KOPT-K1 (cell line): ENCODE results near the gene FGF8.

Source experiments
- H3K27ac ChIP-seq: fragments of 200-600 bp; sonication (generic); 2 replicates; pipeline ENCODE4 v1.5.1; 2016; ENCODE audit warnings: antibody characterized with exemption, mild to moderate bottlenecking, low read depth, low read length; ENCODE audit not compliant: poor library complexity, severe bottlenecking
- H3K36me3 ChIP-seq: fragments of 200-600 bp; sonication (generic); 2 replicates; pipeline ENCODE4 v1.5.1; 2017; ENCODE audit warnings: antibody characterized with exemption, mild to moderate bottlenecking, low read length, moderate library complexity; ENCODE audit not compliant: insufficient read depth
- H3K9me3 ChIP-seq: fragments of 200-600 bp; sonication (generic); 2 replicates; pipeline ENCODE4 v1.5.1; 2017; ENCODE audit warnings: antibody characterized with exemption, low read length, mild to moderate bottlenecking; ENCODE audit not compliant: insufficient read depth, poor library complexity, severe bottlenecking

The FGF8 gene

DNA sequence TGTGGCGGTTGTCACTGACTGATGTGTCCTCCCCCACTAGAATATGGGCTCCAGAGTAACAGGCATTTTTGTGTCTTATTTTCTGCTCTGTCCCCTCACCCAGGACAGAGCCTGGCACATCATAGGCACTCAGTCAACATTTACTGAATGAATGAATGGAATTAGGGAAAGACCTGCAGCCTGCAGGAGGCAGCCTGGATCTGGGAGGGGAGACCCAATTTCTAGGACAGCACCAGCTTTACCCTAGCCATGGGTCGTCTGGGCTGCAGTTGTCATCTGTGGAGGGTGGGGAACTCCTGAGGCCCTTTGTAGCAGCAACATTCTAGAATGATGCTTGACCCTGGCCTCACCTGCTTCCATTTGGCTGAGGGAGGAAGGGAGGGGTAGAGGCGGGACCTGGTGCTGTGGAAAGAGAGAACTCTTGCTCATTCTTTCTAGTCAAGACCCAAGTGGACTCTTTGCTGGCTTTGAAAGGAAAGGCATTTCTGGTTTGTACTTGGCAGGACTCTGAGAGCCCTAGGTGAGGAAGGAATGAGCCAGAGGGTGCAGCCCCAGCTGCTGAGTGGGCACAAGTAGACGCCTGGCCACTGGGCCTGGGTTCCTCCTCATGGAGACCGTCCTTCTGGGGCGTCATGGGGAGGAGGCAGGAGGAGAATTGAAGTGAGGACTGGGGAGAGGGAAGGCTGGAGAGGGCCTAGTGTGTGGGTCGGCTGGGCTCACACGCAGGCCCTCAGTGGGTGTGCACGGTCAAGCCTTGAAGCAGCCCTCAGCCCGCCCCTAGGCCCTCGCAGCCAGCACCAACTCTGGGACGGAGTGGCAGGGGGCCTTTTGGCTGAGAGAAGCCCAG is 8.9 kb downstream of the FGF8 start:
- no peaks in the 10 kb centered on the region for H3K9me3 ChIP-seq
- H3K36me3 ChIP-seq, result no peaks in the 10 kb centered on the region
- no peak overlapping the region for H3K27ac ChIP-seq

DNA sequence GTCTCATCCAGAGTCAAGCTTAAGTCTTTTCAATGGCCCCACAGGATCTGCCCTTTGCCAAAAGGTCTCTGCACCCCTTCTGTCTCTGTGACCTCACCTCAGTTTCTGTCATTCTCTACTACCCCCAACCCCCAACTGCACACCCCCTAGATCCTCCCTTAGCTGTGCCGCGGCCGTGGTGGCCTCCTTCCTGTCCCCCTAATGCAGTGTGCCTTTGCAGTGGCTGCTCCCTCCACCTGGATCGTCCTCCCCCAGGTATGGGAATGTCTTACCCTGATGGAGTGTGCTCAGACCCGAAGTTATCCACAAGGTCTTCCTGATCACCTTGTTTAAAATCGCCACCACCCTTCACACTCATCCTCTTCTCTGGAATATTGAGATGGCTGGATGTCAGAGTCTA is 9.6 kb downstream of the FGF8 start:
- Histone ChIP-seq H3K27ac (no peak overlapping the region), H3K36me3 (no peaks in the 10 kb centered on the region), H3K9me3 (no peaks in the 10 kb centered on the region)

DNA sequence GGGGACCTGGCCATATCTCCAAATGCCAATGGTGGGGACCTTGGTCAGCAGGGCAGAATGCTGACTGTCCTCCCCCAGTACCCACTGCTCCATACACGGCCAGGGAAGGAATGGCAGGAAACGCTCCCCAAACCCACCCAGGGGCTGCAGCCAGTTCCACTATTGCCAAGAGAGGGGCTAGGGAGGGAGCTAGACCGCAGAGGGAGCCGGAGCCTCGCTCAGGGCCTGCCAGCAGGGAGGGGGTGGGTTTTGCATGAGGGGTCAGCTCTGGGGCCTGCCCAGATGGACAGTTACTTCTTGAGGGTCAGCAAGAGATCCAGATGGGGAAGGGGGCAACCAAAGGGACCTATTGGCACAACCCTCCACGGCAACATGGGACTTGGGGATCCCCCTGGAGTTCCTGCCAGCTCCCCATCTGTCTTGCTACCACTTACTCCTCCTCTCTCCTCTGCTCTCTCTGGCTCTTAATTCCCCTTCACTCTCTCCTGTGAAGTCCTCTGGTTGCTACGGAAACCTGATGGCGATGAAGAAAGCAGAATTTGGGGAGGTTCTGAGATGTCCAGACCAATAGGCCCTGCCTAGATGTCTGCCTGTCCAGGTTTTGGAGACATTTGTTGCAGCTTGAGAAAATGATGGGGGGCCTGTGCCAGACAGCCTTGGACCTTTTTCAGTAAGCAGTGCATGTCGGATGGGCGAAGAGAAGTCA is 12.6 kb downstream of the FGF8 start:
- H3K36me3 ChIP-seq, result no peaks in the 10 kb centered on the region
- no peaks in the 10 kb centered on the region for H3K9me3 ChIP-seq
- no peak overlapping the region for H3K27ac ChIP-seq

DNA sequence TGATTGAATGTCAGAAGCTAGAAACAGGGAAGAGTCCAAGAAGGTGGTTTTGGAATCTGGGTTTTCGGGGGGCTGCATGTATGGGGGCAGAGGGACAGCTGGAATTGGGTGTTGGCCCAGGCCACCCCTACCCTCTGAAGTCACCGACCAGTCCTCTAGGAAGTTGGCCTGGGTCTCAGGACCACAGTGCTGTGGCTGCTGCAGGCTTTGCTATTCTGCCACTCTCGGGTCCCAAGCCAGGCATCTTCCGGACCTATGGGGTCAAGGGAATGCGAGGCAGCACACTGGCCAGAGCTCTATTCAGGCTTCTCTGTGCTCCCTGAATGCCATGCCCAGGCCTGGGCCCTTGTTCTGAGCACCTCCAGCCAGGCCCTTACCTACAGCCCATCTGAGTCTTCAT is 13.2 kb downstream of the FGF8 start:
- H3K36me3 ChIP-seq, result no peaks in the 10 kb centered on the region
- no peaks in the 10 kb centered on the region for H3K9me3 ChIP-seq
- H3K27ac ChIP-seq, result no peak overlapping the region

DNA sequence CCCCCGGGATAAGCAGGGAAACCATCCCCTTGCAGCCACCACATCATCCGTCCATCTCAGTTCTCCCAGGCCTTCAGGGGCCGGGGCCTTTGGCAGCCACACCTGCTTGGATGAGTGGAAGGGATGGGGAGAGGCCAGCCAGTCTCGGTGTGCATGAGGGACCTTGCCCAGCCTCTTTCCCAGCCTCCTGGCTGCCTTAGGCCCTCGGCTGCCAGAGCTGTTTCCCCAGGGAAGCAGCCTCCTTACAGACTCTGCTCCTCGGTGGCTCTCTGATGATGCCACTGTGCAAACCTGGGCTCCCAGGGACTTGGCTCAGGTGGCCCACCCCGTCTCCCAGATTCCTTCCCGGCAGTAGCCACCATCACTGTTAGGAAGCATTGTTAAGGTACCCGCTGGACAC is 14.7 kb downstream of the FGF8 start:
- H3K9me3 ChIP-seq, result no peaks in the 10 kb centered on the region
- H3K27ac ChIP-seq, result no peak overlapping the region
- H3K36me3 ChIP-seq, result no peaks in the 10 kb centered on the region

DNA sequence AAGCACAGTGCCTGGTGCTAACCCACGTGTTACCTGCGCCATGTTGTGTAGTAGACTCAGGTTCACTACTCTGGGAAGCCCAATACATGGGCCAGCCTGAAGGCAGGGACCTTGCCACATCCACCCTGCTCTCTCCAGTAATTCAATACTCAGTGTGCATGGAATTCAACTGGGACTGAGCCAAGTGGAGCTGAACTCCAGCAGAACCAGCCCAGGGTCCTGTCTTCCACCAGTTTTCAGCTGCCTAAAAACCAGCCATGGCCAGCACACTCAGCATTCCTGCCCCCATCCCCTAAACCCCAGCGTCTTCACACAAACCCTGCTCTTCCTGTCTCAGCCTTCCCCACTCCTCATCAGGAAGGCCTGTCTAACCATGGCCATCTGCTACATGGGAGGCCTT is 15.4 kb downstream of the FGF8 start:
- no peaks in the 10 kb centered on the region for H3K36me3 ChIP-seq
- H3K9me3 ChIP-seq, result no peaks in the 10 kb centered on the region
- no peak overlapping the region for H3K27ac ChIP-seq

DNA sequence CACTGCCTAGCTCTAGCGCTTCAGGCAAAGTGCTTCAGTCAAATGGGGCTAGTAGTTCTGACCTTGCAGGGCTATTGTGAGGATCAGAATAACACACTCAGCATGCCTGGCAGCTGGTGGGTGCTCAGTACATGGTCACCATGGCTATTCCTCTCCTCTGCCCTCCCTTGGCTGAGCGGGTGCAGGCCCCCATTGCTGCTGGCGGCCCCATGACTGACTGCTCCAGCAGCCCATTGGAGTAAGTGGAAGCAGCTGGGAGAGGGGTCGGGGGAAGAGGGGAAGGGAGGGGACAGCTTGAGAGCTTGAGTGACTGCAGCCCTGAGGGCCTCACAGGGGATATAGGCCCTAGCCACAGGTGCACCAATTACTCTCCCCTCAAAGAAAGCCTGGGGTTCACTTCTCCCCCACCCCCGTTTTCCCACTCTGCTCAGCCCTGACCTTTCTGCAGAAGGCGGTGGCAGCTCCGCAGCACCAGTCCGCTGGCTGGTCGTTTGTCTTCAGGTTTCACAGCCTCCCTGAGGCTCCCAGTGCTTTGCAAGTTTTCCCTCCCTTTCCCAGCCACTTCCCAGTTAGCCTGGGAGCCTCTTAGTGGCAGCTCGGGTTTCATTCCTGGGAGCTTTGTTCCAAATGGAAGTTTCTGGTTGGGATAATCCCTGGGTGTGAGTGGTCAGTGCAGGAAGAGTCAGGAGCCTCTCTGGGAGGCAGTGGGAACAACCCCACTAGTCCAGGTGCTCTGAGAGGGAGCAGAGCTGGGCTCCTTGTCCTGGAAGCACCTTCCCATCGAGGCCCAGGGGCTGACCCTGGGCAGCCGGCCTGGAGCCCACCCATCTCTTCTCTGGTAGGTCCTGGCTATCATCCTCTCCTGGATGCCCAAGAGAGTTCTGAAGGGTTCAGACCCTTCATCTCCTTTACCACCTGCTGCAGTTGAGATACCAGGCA is 16.3 kb downstream of the FGF8 start:
- H3K9me3 ChIP-seq, result no peaks in the 10 kb centered on the region
- H3K27ac ChIP-seq, result no peak overlapping the region

DNA sequence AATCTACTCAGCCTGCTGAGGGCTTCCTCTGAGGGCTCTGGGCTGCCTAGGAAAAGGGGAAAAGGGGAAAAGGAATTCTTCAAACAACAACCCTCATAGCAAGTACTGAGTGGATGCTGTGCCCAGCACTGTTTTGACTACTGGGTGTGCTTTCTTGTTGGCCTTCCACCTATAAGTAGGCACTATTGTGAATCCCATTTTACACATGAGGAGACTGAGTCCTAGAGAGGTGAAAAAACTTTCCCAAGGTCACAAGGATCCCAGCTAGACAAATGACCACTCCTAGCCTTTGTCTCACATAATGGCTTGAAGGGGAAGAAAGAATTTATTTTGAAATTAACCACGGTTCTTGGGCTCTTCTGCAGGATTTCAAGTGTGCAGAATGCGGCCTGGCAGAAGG is 17.1 kb downstream of the FGF8 start:
- no peaks in the 10 kb centered on the region for H3K36me3 ChIP-seq
- H3K9me3 ChIP-seq, result no peaks in the 10 kb centered on the region
- no peak overlapping the region for H3K27ac ChIP-seq

More for the DNA sequence above, 16.3 kb downstream of the FGF8 start:
- H3K36me3 ChIP-seq, result no peaks in the 10 kb centered on the region

DNA sequence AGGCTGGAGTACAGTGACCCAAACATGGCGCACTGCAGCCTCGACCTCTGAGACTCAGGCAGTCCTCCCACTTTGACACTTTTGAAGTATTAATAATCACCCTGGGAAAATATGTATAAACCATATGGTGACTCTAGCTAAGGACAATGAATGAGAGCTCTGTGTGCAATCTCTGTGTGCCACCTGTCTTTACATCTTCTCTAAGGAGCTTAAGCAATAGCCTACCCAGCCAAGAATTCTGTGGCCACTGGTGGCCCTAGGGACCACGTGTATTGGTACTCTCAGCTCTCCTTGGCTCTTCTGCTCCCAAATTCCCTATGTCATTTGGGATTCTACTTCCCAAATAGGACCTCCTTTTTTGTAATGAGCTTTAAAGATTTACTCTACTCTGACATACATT is 23.7 kb downstream of the FGF8 start:
- Histone ChIP-seq H3K9me3 (no peaks in the 10 kb centered on the region), H3K36me3 (no peaks in the 10 kb centered on the region), H3K27ac (no peak overlapping the region)

DNA sequence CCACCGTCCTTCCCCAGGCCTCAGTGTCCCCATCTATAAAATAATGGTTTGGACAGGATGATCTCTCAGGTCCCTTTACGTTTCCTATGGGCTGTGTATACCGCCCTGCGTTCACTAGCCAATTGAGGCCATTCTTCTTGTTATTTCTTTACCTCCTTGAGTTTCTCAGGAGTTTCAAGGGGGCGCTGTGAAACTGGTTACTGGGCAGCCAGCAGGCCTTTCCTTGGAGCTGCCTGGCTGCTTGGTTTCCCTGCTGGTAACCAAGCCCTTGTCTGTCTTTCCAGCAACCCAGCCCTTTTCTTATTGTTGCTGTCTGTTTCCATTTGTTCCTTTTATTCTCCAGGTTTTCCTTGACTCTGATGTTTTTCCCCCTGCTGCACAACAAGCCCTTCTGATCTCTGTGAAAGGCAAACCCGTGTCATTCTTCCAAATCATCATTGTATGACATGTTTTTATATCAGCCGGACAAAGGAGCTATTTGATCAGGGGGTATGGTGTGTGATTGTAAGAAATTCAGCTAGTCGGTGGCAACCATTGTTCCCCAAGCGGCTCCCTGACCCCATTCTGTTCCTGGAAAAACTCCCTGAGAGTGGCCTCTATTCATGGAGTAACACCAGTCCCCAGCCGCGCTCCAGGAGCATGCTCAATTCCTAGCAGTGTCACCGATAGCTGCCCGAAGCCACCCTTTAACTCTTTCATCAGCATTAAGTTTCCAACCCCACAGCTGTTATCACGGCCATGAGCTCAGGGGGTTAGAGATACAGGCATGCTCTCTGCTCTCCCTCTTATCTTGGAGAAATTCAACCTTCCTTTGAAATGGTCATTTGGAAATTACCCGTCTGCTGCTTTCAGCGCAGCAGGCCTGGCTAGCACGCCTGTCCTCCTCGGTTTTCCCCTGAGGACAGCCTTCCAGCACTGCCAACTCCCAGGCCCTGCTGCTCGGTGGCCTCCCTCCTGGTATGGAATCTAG is 26.6 kb downstream of the FGF8 start:
- H3K36me3 ChIP-seq, result no peaks in the 10 kb centered on the region
- H3K27ac ChIP-seq, result no peak overlapping the region
- H3K9me3 ChIP-seq, result no peaks in the 10 kb centered on the region

DNA sequence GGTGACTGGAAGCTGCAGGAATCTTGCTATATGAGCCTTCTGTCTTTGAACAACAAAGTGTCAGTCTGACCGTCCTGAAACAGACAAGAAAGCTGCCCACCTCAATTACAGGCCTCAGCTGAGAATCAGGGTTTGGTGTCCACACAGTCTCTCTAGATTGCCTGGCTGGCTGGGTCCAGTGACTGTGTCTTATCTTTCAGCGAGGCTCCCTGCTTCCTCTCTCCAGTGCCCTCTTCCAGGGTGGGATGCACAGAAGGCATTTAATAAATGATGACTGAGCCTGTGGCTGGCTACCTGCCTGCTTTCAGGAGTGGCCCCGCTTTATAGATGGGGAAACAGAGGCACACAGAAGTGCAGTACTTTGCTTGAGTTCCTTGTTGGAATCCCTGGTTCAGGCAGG is 27.4 kb downstream of the FGF8 start:
- H3K9me3 ChIP-seq, result no peaks in the 10 kb centered on the region
- no peak overlapping the region for H3K27ac ChIP-seq
- H3K36me3 ChIP-seq, result no peaks in the 10 kb centered on the region

DNA sequence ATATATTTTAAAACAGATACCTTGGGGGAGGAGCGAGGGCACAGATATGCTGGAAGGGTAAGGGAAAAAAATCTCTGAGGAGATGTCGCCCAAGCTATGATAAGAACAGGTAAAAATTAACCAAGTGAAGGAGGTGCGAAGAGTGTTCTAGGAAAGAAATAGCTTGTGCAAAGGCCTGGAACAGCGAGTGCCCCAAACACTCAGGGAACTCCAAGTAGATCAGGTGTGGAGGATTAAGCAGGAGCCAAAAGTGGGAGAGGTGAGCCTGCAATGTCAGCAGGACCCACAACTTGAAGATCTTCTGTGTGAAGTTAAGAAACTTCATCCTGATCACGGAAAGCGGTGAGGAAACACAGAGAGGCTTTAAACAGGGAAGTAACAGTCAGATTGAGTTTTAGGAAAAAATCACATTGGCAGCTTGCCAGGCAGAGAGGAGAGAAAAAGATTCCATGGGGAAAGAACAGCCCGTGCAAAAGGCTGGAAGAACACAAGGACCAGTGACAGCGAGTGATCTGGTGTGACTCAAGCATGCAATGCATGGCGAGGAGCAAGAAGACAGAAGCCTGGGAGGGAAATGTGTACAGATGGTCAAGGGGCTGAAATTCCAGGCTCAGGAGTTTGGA is 30.7 kb downstream of the FGF8 start:
- Histone ChIP-seq H3K27ac (no peak overlapping the region), H3K36me3 (no peaks in the 10 kb centered on the region), H3K9me3 (no peaks in the 10 kb centered on the region)

DNA sequence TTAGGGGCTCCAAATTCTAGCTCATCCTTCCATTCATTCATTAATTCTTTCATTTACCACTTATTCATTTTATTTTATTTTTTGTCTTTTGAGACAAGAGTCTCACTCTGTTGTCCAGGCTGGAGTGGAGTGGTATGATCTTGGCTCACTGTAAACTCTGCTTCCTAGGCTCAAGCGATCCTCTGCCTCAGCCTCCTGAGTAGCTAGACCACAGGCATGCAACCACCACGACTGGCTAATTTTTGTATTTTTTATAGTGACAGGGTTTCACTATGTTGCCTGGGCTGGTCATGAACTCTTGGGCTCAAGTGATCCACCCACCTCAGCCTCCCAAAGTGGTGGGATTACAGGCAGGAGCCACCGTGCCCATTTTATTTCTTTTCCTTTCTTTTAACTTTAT is 31.6 kb downstream of the FGF8 start:
- Histone ChIP-seq H3K27ac (no peak overlapping the region), H3K36me3 (no peaks in the 10 kb centered on the region), H3K9me3 (no peaks in the 10 kb centered on the region)

DNA sequence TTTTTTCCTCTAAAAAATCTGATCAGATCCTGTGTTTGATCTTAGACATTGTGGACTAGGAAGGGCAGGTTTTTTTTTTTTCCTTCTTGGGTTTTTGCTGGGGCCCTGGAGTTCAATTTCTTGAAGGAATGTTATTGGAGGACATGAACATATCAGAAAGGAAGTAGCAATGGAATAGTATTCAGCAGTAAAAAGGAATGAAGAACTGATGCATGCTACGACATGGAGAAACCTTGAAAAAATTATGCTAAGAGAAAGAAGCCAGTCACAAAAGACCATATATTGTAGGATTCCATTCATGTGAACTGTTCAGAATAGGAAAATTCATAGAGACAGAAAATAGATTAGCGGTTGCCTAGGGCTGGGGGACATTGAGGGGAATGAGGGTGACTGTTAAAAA is 34.0 kb downstream of the FGF8 start:
- Histone ChIP-seq H3K9me3 (no peaks in the 10 kb centered on the region), H3K36me3 (no peaks in the 10 kb centered on the region), H3K27ac (no peak overlapping the region)
